ENCODE results near the gene CAPN5. TPM values are rescaled to one million over a fixed set of nuclear protein-coding genes. Genes with fewer than 3 reads are reported as not detected.

CAPN5 gene
- total RNA-seq, 1 donor from 2014 or later: 0.71 TPM

GRCh38 chr11:77121876-77122575 lies 55.3 kb downstream of the CAPN5 start:
- no peaks in the 10 kb centered on the region for H3K9me3 Mint-ChIP-seq

GRCh38 chr11:77122576-77123212 lies 55.9 kb downstream of the CAPN5 start:
- Mint-ChIP-seq H3K36me3 (ENCODE audit: low read depth) (no peaks in the 10 kb centered on the region), H3K9me3 (no peaks in the 10 kb centered on the region), H3K27me3 (peaks cover 6% of the 10 kb centered on the region), H3K27ac (no peak overlapping the region), H3K4me3 (no peak overlapping the region), H3K4me1 (peaks cover 10% of the 10 kb centered on the region)
- POLR2A ChIA-PET: no interaction called here
- no peak for ATAC-seq (ENCODE audit: low read depth)
- TF ChIP-seq, protein P1, sequence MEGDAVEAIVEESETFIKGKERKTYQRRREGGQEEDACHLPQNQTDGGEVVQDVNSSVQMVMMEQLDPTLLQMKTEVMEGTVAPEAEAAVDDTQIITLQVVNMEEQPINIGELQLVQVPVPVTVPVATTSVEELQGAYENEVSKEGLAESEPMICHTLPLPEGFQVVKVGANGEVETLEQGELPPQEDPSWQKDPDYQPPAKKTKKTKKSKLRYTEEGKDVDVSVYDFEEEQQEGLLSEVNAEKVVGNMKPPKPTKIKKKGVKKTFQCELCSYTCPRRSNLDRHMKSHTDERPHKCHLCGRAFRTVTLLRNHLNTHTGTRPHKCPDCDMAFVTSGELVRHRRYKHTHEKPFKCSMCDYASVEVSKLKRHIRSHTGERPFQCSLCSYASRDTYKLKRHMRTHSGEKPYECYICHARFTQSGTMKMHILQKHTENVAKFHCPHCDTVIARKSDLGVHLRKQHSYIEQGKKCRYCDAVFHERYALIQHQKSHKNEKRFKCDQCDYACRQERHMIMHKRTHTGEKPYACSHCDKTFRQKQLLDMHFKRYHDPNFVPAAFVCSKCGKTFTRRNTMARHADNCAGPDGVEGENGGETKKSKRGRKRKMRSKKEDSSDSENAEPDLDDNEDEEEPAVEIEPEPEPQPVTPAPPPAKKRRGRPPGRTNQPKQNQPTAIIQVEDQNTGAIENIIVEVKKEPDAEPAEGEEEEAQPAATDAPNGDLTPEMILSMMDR (IDR thresholded peaks at IDR 0.05): no peak
- CTCF ChIA-PET: no interaction called here
- no peak for DNase-seq
- intact Hi-C loops (cut with micrococcal nuclease): no loop called here

More at GRCh38 chr11:77121876-77122575, 55.3 kb downstream of the CAPN5 start:
- no peaks in the 10 kb centered on the region for H3K36me3 Mint-ChIP-seq (ENCODE audit: low read depth)
- no peak for DNase-seq
- ChIA-PET POLR2A (no interaction called here), CTCF (no interaction called here)
- intact Hi-C loops (cut with micrococcal nuclease): no loop called here
- H3K27me3 Mint-ChIP-seq: peaks cover 6% of the 10 kb centered on the region
- H3K4me1 Mint-ChIP-seq: peaks cover 5% of the 10 kb centered on the region
- H3K4me3 Mint-ChIP-seq: no peak overlapping the region
- no peak for ATAC-seq (ENCODE audit: low read depth)
- no peak overlapping the region for H3K27ac Mint-ChIP-seq
- TF ChIP-seq, protein P1 (IDR thresholded peaks at IDR 0.05): no peak

DNA sequence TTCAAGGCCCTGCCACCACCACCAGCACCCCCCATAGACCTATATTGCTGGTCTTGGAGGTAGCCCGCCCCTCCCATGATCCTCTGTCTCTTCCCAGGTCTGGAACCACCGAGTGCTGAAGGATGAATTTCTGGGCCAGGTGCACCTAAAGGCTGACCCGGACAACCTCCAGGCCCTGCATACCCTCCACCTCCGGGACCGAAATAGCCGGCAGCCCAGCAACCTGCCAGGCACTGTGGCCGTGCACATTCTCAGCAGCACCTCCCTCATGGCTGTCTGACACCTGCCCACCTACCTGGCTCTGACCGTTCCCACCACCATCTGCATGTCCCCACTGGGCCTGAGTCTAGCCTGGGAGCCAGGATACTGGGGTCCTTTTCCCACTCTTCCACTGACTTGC lies 56.8 kb downstream of the CAPN5 start:
- peaks cover 17% of the 10 kb centered on the region for H3K4me1 Mint-ChIP-seq
- TF ChIP-seq, protein P1 (IDR thresholded peaks at IDR 0.05): no peak
- no peaks in the 10 kb centered on the region for H3K36me3 Mint-ChIP-seq (ENCODE audit: low read depth)
- H3K4me3 Mint-ChIP-seq: no peak overlapping the region
- ATAC-seq (ENCODE audit: low read depth) (no peak), DNase-seq (no peak)
- ChIA-PET CTCF (no interaction called here), POLR2A (no interaction called here)
- peaks cover 6% of the 10 kb centered on the region for H3K27me3 Mint-ChIP-seq
- intact Hi-C loops (cut with micrococcal nuclease): no loop called here
- no peak overlapping the region for H3K27ac Mint-ChIP-seq
- no peaks in the 10 kb centered on the region for H3K9me3 Mint-ChIP-seq

DNA sequence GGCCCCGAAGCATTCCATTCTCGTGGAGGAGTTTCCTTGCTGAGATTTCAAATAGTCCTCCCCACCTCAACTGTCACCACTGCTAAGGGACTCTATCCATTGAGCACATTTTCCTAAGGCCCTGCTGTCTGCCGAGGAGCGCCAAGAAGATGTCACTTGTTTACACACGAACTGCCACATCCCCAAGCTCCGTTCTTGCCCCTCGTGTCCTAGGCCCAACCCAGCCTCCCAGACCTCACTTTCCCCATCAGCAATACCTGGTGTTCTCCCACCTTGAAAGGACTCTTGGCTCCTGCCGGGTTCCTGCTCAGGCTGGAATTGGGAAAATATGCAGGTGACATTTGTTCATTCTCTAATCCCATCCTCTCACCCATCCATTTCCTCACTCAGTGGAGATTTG lies 57.3 kb downstream of the CAPN5 start:
- DNase-seq: no peak
- Mint-ChIP-seq H3K4me1 (peaks cover 19% of the 10 kb centered on the region), H3K9me3 (no peaks in the 10 kb centered on the region), H3K36me3 (ENCODE audit: low read depth) (no peaks in the 10 kb centered on the region), H3K27me3 (peaks cover 6% of the 10 kb centered on the region), H3K4me3 (no peak overlapping the region), H3K27ac (no peak overlapping the region)
- intact Hi-C loops (cut with micrococcal nuclease): no loop called here
- CTCF ChIA-PET: no interaction called here
- TF ChIP-seq, protein P1 (IDR thresholded peaks at IDR 0.05): no peak
- POLR2A ChIA-PET: no interaction called here
- no peak for ATAC-seq (ENCODE audit: low read depth)

- no peak overlapping the region for H3K4me3 Mint-ChIP-seq
- CTCF ChIA-PET: no interaction called here
- POLR2A ChIA-PET: no interaction called here
Observed at GRCh38 chr11:77124488-77124887, 57.7 kb downstream of the CAPN5 start.

More at GRCh38 chr11:77124488-77124887, 57.7 kb downstream of the CAPN5 start:
- intact Hi-C loops (cut with micrococcal nuclease): no loop called here
- Mint-ChIP-seq H3K9me3 (no peaks in the 10 kb centered on the region), H3K4me1 (peaks cover 19% of the 10 kb centered on the region), H3K27ac (no peak overlapping the region), H3K36me3 (ENCODE audit: low read depth) (no peaks in the 10 kb centered on the region), H3K27me3 (peaks cover 6% of the 10 kb centered on the region)
- no peak for DNase-seq
- TF ChIP-seq, protein P1 (IDR thresholded peaks at IDR 0.05): no peak
- ATAC-seq (ENCODE audit: low read depth): no peak
